Neural cell (in vitro differentiated cells): ENCODE results near the gene GTPBP6. TPM values are rescaled to one million over a fixed set of nuclear protein-coding genes. Genes with fewer than 3 reads are reported as not detected.

ENCODE experiments used
- H2AFZ ChIP-seq: fragments of 200-600, 300-800 bp; sonication (generic), shearing (Covaris generic); 2 replicates; pipeline ENCODE4 v1.6.0; 2014; ENCODE audit warnings: low read depth, mild to moderate bottlenecking, antibody characterized with exemption, low read length, moderate library complexity
- H3F3A ChIP-seq: fragments of 200-600 bp; shearing (Covaris generic); 2 replicates; pipeline ENCODE4 v1.6.1; 2016; ENCODE audit warnings: mild to moderate bottlenecking, moderate library complexity, mixed read lengths, antibody characterized with exemption, low read length; ENCODE audit not compliant: insufficient read depth, poor library complexity, severe bottlenecking
- H3K27ac ChIP-seq: fragments of 200-600, 300-800 bp; sonication (generic), shearing (Covaris generic); 2 replicates; pipeline ENCODE4 v1.5.1; 2014; ENCODE audit warnings: mild to moderate bottlenecking, low read length, moderate library complexity
- H3K27me3 ChIP-seq: fragments of 300-800, 200-600 bp; sonication (generic), shearing (Covaris generic); 2 replicates; pipeline ENCODE4 v1.6.0; 2014; ENCODE audit warnings: mild to moderate bottlenecking, low read depth, low read length, moderate library complexity; ENCODE audit not compliant: insufficient read depth
- H3K36me3 ChIP-seq: fragments of 300-800, 200-600 bp; sonication (generic), shearing (Covaris generic); 2 replicates; pipeline ENCODE4 v1.5.1; 2014; ENCODE audit warnings: mild to moderate bottlenecking, antibody characterized with exemption, low read length, moderate library complexity; ENCODE audit not compliant: insufficient read depth
- H3K4me2 ChIP-seq: fragments of 300-800, 200-600 bp; sonication (generic), shearing (Covaris generic); 2 replicates; pipeline ENCODE4 v1.6.0; 2014; ENCODE audit warnings: mild to moderate bottlenecking, low read length
- H3K4me3 ChIP-seq: fragments of 300-800, 200-600 bp; sonication (generic), shearing (Covaris generic); 2 replicates; pipeline ENCODE4 v1.5.1; 2014; ENCODE audit warnings: mild to moderate bottlenecking, low read length, moderate library complexity
- H3K79me2 ChIP-seq: fragments of 200-600 bp; shearing (Covaris generic); replicated peaks from 2 replicates; pipeline ENCODE4 v1.6.0; 2014; ENCODE audit warnings: mild to moderate bottlenecking, low read length, moderate library complexity; ENCODE audit not compliant: insufficient read depth
- H3K9ac ChIP-seq: fragments of 300-800, 200-600 bp; sonication (generic), shearing (Covaris generic); 2 replicates; pipeline ENCODE4 v1.6.1; 2016; ENCODE audit warnings: mild to moderate bottlenecking, low read length, mixed read lengths
- H3K9me2 ChIP-seq: fragments of 200-600 bp; shearing (Covaris generic); 2 replicates; pipeline ENCODE4 v1.6.1; 2016; ENCODE audit warnings: mild to moderate bottlenecking, low read length, mixed read lengths; ENCODE audit not compliant: insufficient read depth
- H3K9me3 ChIP-seq: fragments of 200-600, 300-800 bp; sonication (generic), shearing (Covaris generic); 2 replicates; pipeline ENCODE4 v1.6.1; 2016; ENCODE audit warnings: mild to moderate bottlenecking, mixed run types, low read length, moderate library complexity, mixed read lengths
- H4K20me1 ChIP-seq: fragments of 200-600 bp; shearing (Covaris generic); 2 replicates; pipeline ENCODE4 v1.6.1; 2016; ENCODE audit warnings: mild to moderate bottlenecking, mixed run types; ENCODE audit not compliant: insufficient read depth
- EP300 ChIP-seq: fragments of 450-650 bp; conservative IDR thresholded peaks from 2 replicates; pipeline ENCODE4 v1.6.1; 2014; ENCODE audit warnings: antibody characterized with exemption, mild to moderate bottlenecking, moderate library complexity; ENCODE audit not compliant: poor library complexity, severe bottlenecking
- EZH2 ChIP-seq: fragments of 200-600, 300-800 bp; shearing (Covaris generic), sonication (generic); IDR thresholded peaks from 2 replicates; pipeline ENCODE4 v1.6.1; 2014; ENCODE audit warnings: antibody characterized with exemption, low read length, borderline replicate concordance, mild to moderate bottlenecking; ENCODE audit not compliant: insufficient read depth, poor library complexity, severe bottlenecking
- MXI1 ChIP-seq: fragments of 450-650 bp; conservative IDR thresholded peaks from 2 replicates; pipeline ENCODE4 v1.6.1; 2014; ENCODE audit warnings: antibody characterized with exemption, mild to moderate bottlenecking; ENCODE audit not compliant: poor library complexity, severe bottlenecking
- POLR2AphosphoS5 ChIP-seq: IDR thresholded peaks from 2 replicates; pipeline ENCODE4 v1.6.1; 2012
- RAD21 ChIP-seq: fragments of 450-650 bp; conservative IDR thresholded peaks from 2 replicates; pipeline ENCODE4 v1.6.1; 2014; ENCODE audit warnings: antibody characterized with exemption, mild to moderate bottlenecking, moderate library complexity
- SMC3 ChIP-seq: fragments of 450-650 bp; conservative IDR thresholded peaks from 2 replicates; pipeline ENCODE4 v1.6.1; 2014; ENCODE audit warnings: antibody characterized with exemption, mild to moderate bottlenecking, moderate library complexity; ENCODE audit not compliant: poor library complexity
- TAF1 ChIP-seq: IDR thresholded peaks from 2 replicates; pipeline ENCODE4 v1.6.1; 2012; ENCODE audit warnings: low read depth
- polyA plus RNA-seq: library from polyadenylated mRNA; depleted of rRNA; stranded (reverse); fragments of >200 nt; gene quantifications from 2 replicates; pipeline ENCODE4 v1.2.3, GENCODE V29; 2014
- TF ChIP-seq, protein P1 (sequence below): fragments of 450-650 bp; IDR thresholded peaks from 2 replicates; pipeline ENCODE4 v1.5.1; 2014; ENCODE audit warnings: antibody characterized with exemption, mild to moderate bottlenecking, moderate library complexity; ENCODE audit not compliant: poor library complexity, severe bottlenecking
- TF ChIP-seq, protein P2 (sequence below): IDR thresholded peaks from 2 replicates; pipeline ENCODE4 v1.6.1; 2012; ENCODE audit warnings: borderline replicate concordance

GTPBP6 gene
- polyA plus RNA-seq, 1 donor from 2014 or later = 23.6 TPM

DNA sequence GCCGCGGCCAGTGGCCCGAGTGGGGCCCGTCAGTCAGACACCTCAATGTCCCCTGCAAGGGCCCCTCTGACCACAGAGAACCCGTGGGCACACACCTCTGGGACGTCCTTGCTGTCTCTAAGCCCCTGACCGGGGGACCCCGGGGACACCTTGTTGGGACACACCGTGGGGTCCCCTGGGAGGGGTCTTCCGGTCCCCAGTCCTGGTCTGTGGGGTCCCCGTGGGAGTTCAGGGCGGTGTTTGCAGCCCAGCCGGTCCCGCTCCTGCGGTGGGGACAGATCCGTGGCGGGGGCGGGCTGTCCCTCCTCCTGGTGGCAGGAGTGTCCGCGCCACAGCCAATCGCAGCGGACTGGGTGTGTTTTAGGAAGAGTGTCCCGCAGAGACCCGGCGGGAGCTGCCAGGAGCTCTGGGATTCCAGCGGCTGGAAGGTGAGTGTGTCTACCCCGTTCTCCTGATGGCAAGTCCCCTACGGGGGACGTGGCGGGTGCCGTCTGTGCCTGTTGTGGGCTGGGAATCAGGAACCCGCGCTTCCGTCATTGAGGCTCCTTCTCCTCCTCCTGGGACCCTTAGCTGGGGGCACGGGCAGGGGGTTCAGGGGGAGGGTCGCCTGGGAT lies 42.5 kb downstream of the GTPBP6 start:
- TF ChIP-seq POLR2AphosphoS5 = no peak
- TF ChIP-seq, protein P1, sequence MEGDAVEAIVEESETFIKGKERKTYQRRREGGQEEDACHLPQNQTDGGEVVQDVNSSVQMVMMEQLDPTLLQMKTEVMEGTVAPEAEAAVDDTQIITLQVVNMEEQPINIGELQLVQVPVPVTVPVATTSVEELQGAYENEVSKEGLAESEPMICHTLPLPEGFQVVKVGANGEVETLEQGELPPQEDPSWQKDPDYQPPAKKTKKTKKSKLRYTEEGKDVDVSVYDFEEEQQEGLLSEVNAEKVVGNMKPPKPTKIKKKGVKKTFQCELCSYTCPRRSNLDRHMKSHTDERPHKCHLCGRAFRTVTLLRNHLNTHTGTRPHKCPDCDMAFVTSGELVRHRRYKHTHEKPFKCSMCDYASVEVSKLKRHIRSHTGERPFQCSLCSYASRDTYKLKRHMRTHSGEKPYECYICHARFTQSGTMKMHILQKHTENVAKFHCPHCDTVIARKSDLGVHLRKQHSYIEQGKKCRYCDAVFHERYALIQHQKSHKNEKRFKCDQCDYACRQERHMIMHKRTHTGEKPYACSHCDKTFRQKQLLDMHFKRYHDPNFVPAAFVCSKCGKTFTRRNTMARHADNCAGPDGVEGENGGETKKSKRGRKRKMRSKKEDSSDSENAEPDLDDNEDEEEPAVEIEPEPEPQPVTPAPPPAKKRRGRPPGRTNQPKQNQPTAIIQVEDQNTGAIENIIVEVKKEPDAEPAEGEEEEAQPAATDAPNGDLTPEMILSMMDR = no peak
- TF ChIP-seq, protein P2, sequence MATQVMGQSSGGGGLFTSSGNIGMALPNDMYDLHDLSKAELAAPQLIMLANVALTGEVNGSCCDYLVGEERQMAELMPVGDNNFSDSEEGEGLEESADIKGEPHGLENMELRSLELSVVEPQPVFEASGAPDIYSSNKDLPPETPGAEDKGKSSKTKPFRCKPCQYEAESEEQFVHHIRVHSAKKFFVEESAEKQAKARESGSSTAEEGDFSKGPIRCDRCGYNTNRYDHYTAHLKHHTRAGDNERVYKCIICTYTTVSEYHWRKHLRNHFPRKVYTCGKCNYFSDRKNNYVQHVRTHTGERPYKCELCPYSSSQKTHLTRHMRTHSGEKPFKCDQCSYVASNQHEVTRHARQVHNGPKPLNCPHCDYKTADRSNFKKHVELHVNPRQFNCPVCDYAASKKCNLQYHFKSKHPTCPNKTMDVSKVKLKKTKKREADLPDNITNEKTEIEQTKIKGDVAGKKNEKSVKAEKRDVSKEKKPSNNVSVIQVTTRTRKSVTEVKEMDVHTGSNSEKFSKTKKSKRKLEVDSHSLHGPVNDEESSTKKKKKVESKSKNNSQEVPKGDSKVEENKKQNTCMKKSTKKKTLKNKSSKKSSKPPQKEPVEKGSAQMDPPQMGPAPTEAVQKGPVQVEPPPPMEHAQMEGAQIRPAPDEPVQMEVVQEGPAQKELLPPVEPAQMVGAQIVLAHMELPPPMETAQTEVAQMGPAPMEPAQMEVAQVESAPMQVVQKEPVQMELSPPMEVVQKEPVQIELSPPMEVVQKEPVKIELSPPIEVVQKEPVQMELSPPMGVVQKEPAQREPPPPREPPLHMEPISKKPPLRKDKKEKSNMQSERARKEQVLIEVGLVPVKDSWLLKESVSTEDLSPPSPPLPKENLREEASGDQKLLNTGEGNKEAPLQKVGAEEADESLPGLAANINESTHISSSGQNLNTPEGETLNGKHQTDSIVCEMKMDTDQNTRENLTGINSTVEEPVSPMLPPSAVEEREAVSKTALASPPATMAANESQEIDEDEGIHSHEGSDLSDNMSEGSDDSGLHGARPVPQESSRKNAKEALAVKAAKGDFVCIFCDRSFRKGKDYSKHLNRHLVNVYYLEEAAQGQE = no peak
- no peak for TF ChIP-seq RAD21
- no peak for TF ChIP-seq EP300
- no peak for TF ChIP-seq EZH2
- no peak for TF ChIP-seq TAF1
- TF ChIP-seq SMC3 = no peak
- TF ChIP-seq MXI1 = no peak

DNA sequence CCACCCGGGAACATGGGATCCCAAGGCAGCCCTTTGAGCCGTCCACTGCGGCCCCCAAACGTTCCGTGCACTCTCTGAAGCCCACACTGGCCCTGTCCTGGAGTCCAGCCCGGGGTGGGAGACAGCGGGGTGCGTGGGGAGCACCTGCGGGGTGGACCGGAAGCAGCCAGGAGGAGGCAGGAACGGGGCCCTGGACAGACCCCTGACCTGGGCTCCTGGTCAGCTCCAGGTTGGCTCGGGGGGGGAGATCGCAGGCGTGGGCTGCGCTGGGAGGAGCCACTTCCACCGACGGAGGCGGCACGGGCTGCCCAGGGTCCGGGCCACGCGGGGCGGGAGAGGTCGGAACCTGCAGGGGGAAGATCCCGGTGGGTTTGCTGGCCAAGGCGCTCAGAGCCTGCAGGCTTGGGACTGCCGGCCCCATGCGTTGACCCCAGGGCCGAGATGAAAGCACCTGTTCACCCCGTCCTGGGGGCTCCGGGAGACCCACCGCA lies 43.1 kb downstream of the GTPBP6 start:
- no peak overlapping the region for H3K9ac ChIP-seq
- H3F3A ChIP-seq = no peaks in the 10 kb centered on the region
- TF ChIP-seq, protein P2 = no peak
- TF ChIP-seq, protein P1 = no peak
- TF ChIP-seq TAF1 = no peak
- TF ChIP-seq POLR2AphosphoS5 = no peak
- TF ChIP-seq MXI1 = no peak
- no peak for TF ChIP-seq EP300
- no peak for TF ChIP-seq SMC3
- TF ChIP-seq EZH2 = no peak
- TF ChIP-seq RAD21 = no peak
- no peak overlapping the region for H2AFZ ChIP-seq
- H3K9me2 ChIP-seq = no peaks in the 10 kb centered on the region
- no peak overlapping the region for H3K27ac ChIP-seq
- H3K4me3 ChIP-seq = no peak overlapping the region
- no peaks in the 10 kb centered on the region for H3K79me2 ChIP-seq
- H3K9me3 ChIP-seq = no peaks in the 10 kb centered on the region
- H3K36me3 ChIP-seq = no peaks in the 10 kb centered on the region
- H3K4me2 ChIP-seq = no peak overlapping the region
- no peaks in the 10 kb centered on the region for H4K20me1 ChIP-seq
- H3K27me3 ChIP-seq = peaks cover 12% of the 10 kb centered on the region

More for the DNA sequence above, 42.5 kb downstream of the GTPBP6 start:
- H3F3A ChIP-seq = no peaks in the 10 kb centered on the region
- no peaks in the 10 kb centered on the region for H3K9me3 ChIP-seq
- H3K79me2 ChIP-seq = no peaks in the 10 kb centered on the region
- H2AFZ ChIP-seq = no peak overlapping the region
- H3K27me3 ChIP-seq = peaks cover 12% of the 10 kb centered on the region
- H3K9ac ChIP-seq = no peak overlapping the region
- H3K27ac ChIP-seq = no peak overlapping the region
- H4K20me1 ChIP-seq = no peaks in the 10 kb centered on the region
- H3K4me2 ChIP-seq = no peak overlapping the region
- H3K9me2 ChIP-seq = no peaks in the 10 kb centered on the region
- H3K36me3 ChIP-seq = no peaks in the 10 kb centered on the region
- no peak overlapping the region for H3K4me3 ChIP-seq
